CD4-positive, alpha-beta T cell treated with Interleukin-15 for 1 hour (primary cell): ENCODE results near the gene IGFL4.

ENCODE experiments used
- DNase-seq: peaks from one replicate; pipeline ENCODE4 v3.0.0-alpha.2; 2020

IGFL4 gene

GRCh38 chr19:46018729-46019251 is 22.0 kb downstream of the IGFL4 start:
- no peak for DNase-seq

DNA sequence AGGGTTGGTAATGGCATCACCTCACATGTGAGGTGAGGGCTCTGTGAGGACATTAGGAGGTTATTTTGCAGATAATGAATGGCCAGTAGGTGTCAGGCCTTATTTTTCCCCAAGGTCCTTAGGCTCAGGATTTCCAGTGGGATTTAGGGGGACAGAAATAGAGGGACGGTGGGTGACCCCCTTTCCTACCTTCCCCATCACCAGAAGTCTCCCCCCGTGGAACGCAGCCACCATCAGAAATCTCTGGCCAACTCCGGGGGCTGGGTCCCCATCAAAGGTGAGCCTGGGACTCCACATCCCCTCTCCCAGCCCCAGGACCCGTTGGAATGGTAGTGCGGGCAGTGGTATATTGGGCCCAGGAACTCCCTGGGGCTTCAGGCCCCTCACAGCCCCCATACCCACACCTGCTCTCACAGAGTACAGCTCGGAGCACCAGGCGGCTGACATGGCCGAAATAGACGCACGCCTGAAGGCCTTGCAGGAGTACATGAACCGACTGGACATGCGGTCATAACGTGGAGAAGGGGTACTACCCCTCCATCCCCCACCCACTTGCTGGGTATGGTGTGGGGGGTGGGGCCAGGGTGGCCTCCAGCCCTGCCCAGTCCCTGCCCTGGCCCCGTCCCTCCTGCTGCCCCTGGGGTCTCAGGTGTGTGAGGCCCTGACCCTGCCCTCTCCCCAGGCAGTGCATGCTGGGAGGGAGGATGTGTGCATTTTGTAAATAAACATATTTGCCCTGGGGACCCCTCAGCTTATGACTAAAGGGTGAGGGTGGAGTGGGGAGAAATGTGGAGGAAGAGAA is 22.7 kb downstream of the IGFL4 start:
- no peak for DNase-seq

DNA sequence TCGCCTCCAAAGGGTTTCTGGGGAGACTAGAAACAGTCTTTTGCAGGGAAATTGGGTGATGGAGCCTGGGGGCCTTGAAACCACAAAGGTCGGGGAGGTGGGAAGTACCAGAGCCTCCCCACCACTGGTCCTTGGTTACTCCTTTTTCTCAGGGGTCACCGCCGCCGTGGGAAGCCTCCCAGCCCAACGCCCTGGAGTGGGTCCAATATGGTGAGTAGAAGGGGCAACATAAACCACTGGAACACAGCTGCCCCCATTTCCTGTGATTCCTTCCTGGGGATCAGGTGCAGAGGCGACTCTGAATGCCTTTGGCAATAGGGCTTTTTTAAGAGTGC is 23.7 kb downstream of the IGFL4 start:
- DNase-seq = no peak

- peak; percentile 80 for DNase-seq
Measured at GRCh38 chr19:46016426-46017094, 24.2 kb downstream of the IGFL4 start.

GRCh38 chr19:46015687-46016425 is 24.9 kb downstream of the IGFL4 start:
- DNase-seq = peak; percentile 30

DNA sequence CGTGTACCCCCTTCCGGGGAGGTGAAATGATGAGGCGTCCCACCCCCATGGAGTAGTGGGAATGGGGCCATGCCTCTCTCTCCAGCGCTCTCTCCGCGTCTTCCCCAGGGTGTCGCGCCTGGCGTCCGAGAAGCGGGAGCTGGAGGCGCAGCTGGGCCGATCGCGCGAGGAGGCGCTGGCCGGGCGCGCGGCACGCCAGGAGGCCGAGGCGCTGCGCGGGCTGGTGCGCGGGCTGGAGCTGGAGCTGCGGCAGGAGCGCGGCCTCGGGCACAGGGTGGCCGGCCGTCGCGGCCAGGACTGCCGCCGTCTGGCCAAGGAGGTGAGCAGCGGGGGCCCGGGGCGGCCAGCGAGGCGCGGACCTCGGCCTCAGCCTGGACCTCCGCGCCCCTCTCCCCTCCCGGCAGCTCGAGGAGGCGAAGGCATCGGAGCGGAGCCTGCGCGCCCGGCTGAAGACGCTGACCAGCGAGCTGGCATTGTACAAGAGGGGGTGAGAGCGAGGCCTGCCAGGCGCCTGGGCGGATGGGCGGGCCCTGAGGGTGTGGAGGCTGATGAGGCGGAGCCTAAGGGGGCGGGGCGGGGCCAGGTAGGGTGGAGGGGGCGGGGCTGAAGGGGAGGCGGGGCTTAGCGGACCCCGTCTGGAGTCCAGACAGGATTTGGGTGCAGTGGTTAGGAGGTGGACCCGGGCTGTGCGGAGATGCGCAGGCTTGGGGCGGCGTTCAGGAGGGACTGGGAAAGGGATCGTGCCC is 25.7 kb downstream of the IGFL4 start:
- peak; percentile 68 for DNase-seq

GRCh38 chr19:46014534-46014933 is 26.3 kb downstream of the IGFL4 start:
- DNase-seq = no peak

DNA sequence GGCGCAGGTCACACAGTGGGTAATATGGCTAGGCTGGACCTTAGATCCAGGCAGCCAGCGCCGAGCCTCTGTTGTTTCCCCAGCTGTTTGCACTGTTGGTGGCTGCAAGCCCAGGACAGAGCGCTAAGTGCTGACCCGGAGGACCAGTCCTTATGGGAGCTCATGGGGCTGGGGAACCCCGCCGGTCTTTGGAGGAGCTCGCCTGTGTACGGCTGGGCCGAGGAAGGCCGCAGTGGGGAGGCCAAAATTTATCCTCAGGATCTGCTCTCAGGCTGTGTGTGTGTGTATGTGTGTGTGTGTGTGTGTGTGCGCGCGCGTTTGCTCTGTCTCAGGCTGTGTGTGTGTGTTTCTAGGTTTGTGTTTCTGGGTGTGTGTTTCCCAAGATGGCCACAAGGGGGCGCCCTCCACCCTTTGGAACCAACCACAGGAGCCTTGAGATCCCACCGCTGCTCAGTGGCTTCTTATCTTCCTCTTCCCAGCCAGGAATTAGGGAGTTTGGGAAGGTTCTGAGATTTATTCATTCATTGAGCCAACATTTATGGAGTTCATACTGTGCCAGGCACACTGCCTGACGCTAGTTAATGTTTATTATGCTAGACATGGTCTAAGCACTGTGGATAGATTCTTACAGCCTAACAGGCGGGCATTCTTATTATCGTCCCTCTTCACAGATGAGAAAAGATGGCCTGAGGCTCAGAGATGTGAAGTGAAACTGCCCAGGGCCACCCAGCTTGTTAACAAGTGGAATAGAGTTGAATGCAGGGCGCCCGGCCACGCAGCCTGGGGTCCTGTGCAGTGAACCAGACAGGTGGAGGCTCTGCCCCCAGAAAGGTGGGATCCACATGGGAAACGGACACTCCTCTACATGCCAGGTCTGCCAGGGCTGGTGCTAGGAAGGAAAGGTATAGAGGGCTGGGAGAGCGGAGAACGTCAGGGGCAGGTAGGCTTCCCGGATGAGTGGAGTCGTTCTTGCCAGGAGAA is 31.0 kb downstream of the IGFL4 start:
- peak; percentile 59 for DNase-seq

DNA sequence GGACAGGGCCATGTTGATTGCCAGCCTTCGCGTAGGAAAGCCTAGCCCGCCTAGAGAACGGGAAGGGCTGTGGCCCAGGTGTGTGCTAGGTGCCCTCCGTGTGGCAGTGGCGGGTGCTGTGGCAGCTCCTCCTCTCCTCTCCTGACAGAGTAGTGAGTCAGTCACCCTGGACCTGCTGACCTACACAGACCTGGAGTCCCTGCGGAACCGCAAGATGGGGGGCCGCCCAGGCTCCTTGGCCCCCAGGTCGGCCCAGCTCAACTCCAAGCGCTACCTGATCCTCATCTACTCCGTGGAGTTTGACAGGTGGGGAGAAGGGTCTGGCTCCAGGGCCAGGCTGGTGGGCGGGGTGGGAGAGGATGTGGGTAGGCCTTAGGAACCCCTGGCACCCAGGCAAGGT is 34.4 kb downstream of the IGFL4 start:
- DNase-seq = no peak

- DNase-seq = no peak
Measured at GRCh38 chr19:46002678-46003275, 38.0 kb downstream of the IGFL4 start.

DNA sequence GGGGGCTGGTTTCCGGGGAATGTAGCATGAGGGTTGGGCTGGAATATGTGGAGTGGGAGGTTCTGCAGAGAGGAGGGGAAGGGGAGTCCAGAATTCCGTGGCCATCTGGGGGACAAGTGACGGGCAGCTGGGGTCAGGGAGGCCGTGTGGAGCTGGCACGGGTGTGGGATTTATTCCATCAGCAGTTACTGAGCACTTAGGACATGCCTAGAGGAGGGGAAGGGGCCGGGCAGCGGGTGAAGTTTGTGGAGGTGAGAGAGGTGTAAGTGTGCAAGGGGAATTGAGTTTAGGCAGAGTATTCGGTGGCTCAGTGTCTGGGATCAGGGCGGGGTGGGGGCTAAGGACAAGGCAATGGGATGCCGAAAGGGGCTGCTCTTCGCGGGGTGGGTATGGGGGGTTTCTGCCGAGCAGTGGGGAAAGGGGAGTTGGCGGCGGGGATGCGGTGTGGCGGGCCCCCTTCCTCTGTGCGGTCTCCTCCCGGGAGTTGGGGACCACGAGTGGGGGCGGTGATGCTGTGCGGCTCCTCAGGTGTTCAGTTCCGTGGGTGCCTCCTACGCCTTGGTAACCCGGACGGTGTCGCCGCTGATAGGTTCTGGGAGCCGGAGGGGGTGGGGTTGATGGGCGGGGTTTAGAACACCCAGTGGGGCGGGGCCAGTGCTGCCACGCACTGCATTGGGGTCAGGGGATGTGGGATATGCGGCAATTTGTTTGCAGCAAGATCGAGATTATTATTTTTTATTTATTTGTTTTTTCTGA is 40.1 kb downstream of the IGFL4 start:
- DNase-seq = peak; percentile 78

DNA sequence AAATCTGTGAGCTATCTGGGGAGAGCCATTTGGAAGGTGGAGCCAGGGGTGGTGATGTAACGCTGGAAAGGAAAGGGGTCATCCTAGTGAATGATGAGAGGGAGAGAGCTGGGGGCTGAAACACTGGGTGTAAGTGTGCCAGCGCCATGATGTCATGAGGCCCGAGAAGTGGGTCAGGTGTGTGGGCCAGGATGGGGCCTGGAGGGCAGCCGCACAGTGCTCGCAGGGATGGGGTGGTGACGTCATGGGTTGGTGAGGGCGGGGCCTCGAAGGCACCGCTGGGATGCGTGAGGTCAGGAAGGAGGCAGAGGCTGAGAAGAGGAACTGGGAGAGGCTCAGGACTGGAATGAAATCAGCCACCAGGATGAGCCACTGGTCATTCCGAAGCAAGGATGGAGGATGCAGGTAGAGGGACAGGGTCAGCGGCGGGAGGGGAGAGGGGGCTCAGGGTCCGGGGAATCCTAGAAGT is 41.1 kb downstream of the IGFL4 start:
- DNase-seq = peak; percentile 44

- DNase-seq = no peak
Measured at GRCh38 chr19:45998834-45999233, 42.0 kb downstream of the IGFL4 start.

DNA sequence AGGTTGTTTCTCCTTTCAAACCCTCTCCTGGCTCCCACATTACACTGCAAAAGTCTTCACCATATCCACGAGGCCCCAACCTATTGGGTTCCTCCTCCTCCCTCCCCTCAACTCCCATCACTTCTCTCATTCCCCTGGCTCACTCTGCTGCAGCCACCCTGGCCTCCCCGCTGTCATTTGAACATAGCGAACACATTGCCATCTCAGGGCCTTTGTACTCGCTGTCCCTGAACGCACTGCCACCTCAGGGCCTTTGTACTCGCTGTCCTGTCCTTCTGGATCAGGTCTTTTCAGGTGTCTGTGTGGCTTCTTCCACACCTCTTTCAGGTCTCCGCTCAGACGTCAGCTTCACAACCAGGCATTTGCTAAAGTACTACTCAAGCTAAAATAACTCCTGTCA is 43.9 kb downstream of the IGFL4 start:
- DNase-seq = no peak

- no peak for DNase-seq
Measured at GRCh38 chr19:45995715-45996385, 45.0 kb downstream of the IGFL4 start.

GRCh38 chr19:45994998-45995714 is 45.6 kb downstream of the IGFL4 start, which contains the start of gene CCDC61:
TSS of gene CCDC61 (plus strand) at chr19:45995467. CDS start at chr19:46003019, 7,552 bp downstream.
- DNase-seq = peak; percentile 98

- no peak for DNase-seq
Measured at GRCh38 chr19:45994456-45994997, 46.3 kb downstream of the IGFL4 start.

DNA sequence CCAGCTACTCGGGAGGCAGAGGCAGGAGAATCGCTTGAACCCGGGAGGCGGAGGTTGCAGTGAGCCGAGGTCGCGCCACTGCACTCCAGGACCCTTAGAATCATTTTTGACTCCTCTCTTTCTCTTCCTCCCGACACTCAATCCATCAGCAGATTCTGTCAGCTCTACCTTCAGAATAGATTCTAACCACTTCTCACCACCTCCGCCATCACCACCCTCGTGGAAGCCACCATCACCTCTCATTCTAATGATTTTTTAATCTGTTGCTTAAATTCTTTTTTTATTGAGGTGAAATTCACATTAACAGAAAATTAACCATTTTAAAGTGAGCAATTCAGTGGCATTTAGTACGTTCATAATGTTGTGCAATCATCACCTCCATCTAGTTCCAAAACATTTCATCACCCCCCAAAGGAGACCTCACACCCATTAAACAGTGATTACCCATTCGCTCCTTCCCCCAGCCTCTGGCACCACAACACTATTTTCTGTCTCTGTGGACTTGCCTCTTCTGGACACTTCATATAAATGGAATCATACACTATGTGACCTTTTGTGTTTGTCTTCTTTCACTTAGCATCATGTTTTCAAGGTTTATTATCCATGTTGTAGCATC is 50.6 kb downstream of the IGFL4 start:
- DNase-seq = no peak
